HepG2 (cell line): ENCODE measurements around the gene MGAT5. TPM values are rescaled to one million over a fixed set of nuclear protein-coding genes. Genes with fewer than 3 reads are reported as not detected.
A peak's percentile ranks its signal among the peaks of the same experiment; 100 is the strongest.

Experiments
- ATAC-seq: fragments of 200-7000 bp; cut with Tn5 transposase; 3 replicates; pipeline ENCODE4 v1.9.1; 2020; ENCODE audit warnings: mild to moderate bottlenecking, moderate library complexity
- BruUV-seq: library from RNA; stranded (reverse); fragments of 400-500 nt; replicated peaks from 2 replicates; lab custom pipeline; 2021; lab: Mats Ljungman, UMichigan
- CTCF ChIA-PET: fragments of 300-600 bp; formaldehyde crosslinking; extraction: SDS; loops from one replicate; lab custom pipeline; 2021; ENCODE audit warnings: low total read pairs, inconsistent platforms, low intra/inter-chr PET ratio; lab: Yijun Ruan, JAX
- POLR2A ChIA-PET: fragments of 350-600 bp; sonication (Branson Sonifier 250); formaldehyde crosslinking; loops from one replicate; lab custom pipeline; 2020; ENCODE audit warnings: antibody characterized with exemption, inconsistent platforms; lab: Yijun Ruan, JAX
- DNase-seq: peaks from one replicate; pipeline ENCODE4 v3.0.0-alpha.2; 2015; ENCODE audit warnings: low spot score
- FAIRE-seq: peaks from 3 replicates; lab custom pipeline; 2011; peaks lifted over from hg19 to GRCh38; lab: Jason Lieb, UNC
- H2AFZ ChIP-seq: one replicate; pipeline ENCODE4 v1.6.1; 2011; ENCODE audit warnings: low read length, inconsistent platforms
- H3K27ac ChIP-seq: fragments of 300-600 bp; 3 replicates; pipeline ENCODE4 v1.8.0; 2011; ENCODE audit warnings: mixed run types, mild to moderate bottlenecking, mixed read lengths, low read length, inconsistent platforms; ENCODE audit not compliant: insufficient read depth; ENCODE audit errors: extremely low read length
- H3K27me3 ChIP-seq, 2 experiments: fragments of 200-600 bp in 1 of 2; 2 replicates in 1 of 2; 3 replicates in 1 of 2; pipeline versions ENCODE4 v1.6.0 to v1.8.0; 2011; ENCODE audit warnings: low read length in 2 of 2, mild to moderate bottlenecking in 2 of 2, moderate library complexity in 2 of 2, inconsistent platforms in 1 of 2; ENCODE audit not compliant: insufficient read depth in 2 of 2, control insufficient read depth in 1 of 2
- H3K36me3 ChIP-seq, 2 experiments: fragments of 200-600 bp in 1 of 2; replicated peaks in 1 of 2; 2 replicates in 1 of 2; 3 replicates in 1 of 2; pipeline versions ENCODE4 v1.5.1 to v1.8.0; 2011; ENCODE audit warnings: low read length in 2 of 2, inconsistent platforms in 1 of 2; ENCODE audit not compliant: insufficient read depth in 2 of 2, control insufficient read depth in 1 of 2
- H3K4me1 ChIP-seq: 2 replicates; pipeline ENCODE4 v1.5.1; 2012; ENCODE audit warnings: low read length, inconsistent platforms; ENCODE audit not compliant: insufficient read depth
- H3K4me2 ChIP-seq: 2 replicates; pipeline ENCODE4 v1.6.0; 2011; ENCODE audit warnings: low read depth, low read length, inconsistent platforms
- H3K4me3 ChIP-seq, 3 experiments: fragments of 200-600 bp in 1 of 3; sonication (generic), shearing (Covaris generic) in 1 of 3; replicated peaks in 1 of 3; 2 replicates each; pipeline ENCODE4 v1.5.1; 2011 to 2016; ENCODE audit warnings: low read length in 3 of 3, inconsistent platforms in 2 of 3, low read depth in 2 of 3, mild to moderate bottlenecking in 2 of 3, control low read depth in 1 of 3, mixed read lengths in 1 of 3; ENCODE audit not compliant: insufficient read depth in 1 of 3
- H3K79me2 ChIP-seq: one replicate; pipeline ENCODE4 v1.6.1; 2011; ENCODE audit warnings: low read length, inconsistent platforms; ENCODE audit not compliant: insufficient read depth
- H3K9ac ChIP-seq: 2 replicates; pipeline ENCODE4 v1.6.0; 2011; ENCODE audit warnings: mild to moderate bottlenecking, low read depth, low read length, inconsistent platforms; ENCODE audit not compliant: insufficient read depth
- H3K9me3 ChIP-seq: 2 replicates; pipeline ENCODE4 v1.5.1; 2012; ENCODE audit warnings: mild to moderate bottlenecking, low read length
- H4K20me1 ChIP-seq: 2 replicates; pipeline ENCODE4 v1.6.0; 2011; ENCODE audit warnings: inconsistent platforms, mild to moderate bottlenecking, low read length, moderate library complexity; ENCODE audit not compliant: insufficient read depth
- CEBPB ChIP-seq: IDR thresholded peaks from 2 replicates; pipeline ENCODE4 v1.6.1; 2011; ENCODE audit warnings: low read depth, low read length, improper control_type of control experiment, borderline replicate concordance
- IRF2 ChIP-seq: IDR thresholded peaks from 2 replicates; pipeline ENCODE4 v1.6.1; 2018; ENCODE audit warnings: missing genetic modification reagents, missing compliant biosample characterization
- ZFP1 ChIP-seq: IDR thresholded peaks from 2 replicates; pipeline ENCODE4 v1.6.1; 2016
- ZNF691 ChIP-seq: sonication (generic); formaldehyde crosslinking; IDR thresholded peaks from 2 replicates; pipeline ENCODE4 v1.4.0; 2020; ENCODE audit warnings: missing genetic modification reagents, low read depth, mild to moderate bottlenecking, borderline replicate concordance
- WGBS: methylation state at CpG from one replicate; pipeline ENCODE4 v1.1.6; 2017; ENCODE audit warnings: low lambda C conversion rate; 5-methylcytosine and 5-hydroxymethylcytosine counted together
- in situ Hi-C: cut with HindIII; loops from 2 replicates; pipeline ENCODE4 v1.10.0; 2017; ENCODE audit warnings: low pct_unique_long_range_greater_than_20kb; ENCODE audit not compliant: extremely low pct_ligation_motif_present
- intact Hi-C: fragments of 100-400 bp; cut with micrococcal nuclease; formaldehyde crosslinking; loops from one replicate; pipeline ENCODE4 v1.10.0; 2022; ENCODE audit not compliant: unreplicated experiment
- polyA plus RNA-seq, 8 experiments: library from polyadenylated mRNA; depleted of rRNA in 3 of 8; stranded (reverse) in 7 of 8; unstranded in 1 of 8; fragments of >200 nt; fragmentation: Illumina TruSeq in 4 of 8; extraction: Trizol in 4 of 8; gene quantifications; 2 replicates each; pipeline versions ENCODE4 v1.2.1 to v1.2.3, GENCODE V29; 2011 to 2016; ENCODE audit warnings: low read depth in 4 of 8, missing spikeins in 1 of 8, mixed read lengths in 1 of 8; ENCODE audit not compliant: insufficient read depth in 1 of 8
- total RNA-seq, 5 experiments: library from RNA; depleted of rRNA; stranded (reverse); fragments of >200 nt; fragmentation: Illumina TruSeq; extraction: Trizol; gene quantifications; 2 replicates each; pipeline ENCODE4 v1.2.3, GENCODE V29; 2016; ENCODE audit warnings: low read depth in 1 of 5
- TF ChIP-seq, protein P1 (sequence below): sonication (generic); formaldehyde crosslinking; IDR thresholded peaks from 2 replicates; pipeline ENCODE4 v1.5.0; 2020; ENCODE audit warnings: mild to moderate bottlenecking, missing genetic modification reagents, moderate library complexity
- TF ChIP-seq, protein P2 (sequence below): sonication (generic); formaldehyde crosslinking; IDR thresholded peaks from 2 replicates; pipeline ENCODE4 v1.9.0; 2022; ENCODE audit warnings: missing genetic modification reagents, mild to moderate bottlenecking, borderline replicate concordance

MGAT5 gene
- total and polyA plus RNA-seq, 2 of the 13 experiments (the other 11 are each of a cell fraction or from before 2014, with no cell fraction given) = 33.1 to 60.2 TPM

GRCh38 chr2:134500211-134500935, 246.5 kb downstream of the MGAT5 start:
- ATAC-seq (no peak), DNase-seq (no peak), FAIRE-seq (no peak)
- Histone ChIP-seq H2AFZ (no peak overlapping the region), H4K20me1 (no peaks in the 10 kb centered on the region), H3K79me2 (no peaks in the 10 kb centered on the region), H3K36me3 (no peaks in the 10 kb centered on the region), H3K27me3 (peaks cover 3 to 23% of the 10 kb centered on the region in 2 experiments), H3K4me1 (no peaks in the 10 kb centered on the region), H3K9me3 (no peaks in the 10 kb centered on the region), H3K4me3 (no peak overlapping the region), H3K27ac (no peak overlapping the region), H3K4me2 (no peak overlapping the region), H3K9ac (no peak overlapping the region)
- intact Hi-C loops = no loop called here
- ChIA-PET POLR2A (no interaction called here), CTCF (no interaction called here)
- in situ Hi-C loops = no loop called here
- BruUV-seq = no TSS peak
- TF ChIP-seq CEBPB = 0 out of 2 replicates have a peak, but pooled peaks have one; percentile 8
- TF ChIP-seq, protein P1, sequence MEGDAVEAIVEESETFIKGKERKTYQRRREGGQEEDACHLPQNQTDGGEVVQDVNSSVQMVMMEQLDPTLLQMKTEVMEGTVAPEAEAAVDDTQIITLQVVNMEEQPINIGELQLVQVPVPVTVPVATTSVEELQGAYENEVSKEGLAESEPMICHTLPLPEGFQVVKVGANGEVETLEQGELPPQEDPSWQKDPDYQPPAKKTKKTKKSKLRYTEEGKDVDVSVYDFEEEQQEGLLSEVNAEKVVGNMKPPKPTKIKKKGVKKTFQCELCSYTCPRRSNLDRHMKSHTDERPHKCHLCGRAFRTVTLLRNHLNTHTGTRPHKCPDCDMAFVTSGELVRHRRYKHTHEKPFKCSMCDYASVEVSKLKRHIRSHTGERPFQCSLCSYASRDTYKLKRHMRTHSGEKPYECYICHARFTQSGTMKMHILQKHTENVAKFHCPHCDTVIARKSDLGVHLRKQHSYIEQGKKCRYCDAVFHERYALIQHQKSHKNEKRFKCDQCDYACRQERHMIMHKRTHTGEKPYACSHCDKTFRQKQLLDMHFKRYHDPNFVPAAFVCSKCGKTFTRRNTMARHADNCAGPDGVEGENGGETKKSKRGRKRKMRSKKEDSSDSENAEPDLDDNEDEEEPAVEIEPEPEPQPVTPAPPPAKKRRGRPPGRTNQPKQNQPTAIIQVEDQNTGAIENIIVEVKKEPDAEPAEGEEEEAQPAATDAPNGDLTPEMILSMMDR (CRISPR knock-in tag) = no peak
- 15% methylated on average over 9 of the region's 9 CpGs for WGBS

DNA sequence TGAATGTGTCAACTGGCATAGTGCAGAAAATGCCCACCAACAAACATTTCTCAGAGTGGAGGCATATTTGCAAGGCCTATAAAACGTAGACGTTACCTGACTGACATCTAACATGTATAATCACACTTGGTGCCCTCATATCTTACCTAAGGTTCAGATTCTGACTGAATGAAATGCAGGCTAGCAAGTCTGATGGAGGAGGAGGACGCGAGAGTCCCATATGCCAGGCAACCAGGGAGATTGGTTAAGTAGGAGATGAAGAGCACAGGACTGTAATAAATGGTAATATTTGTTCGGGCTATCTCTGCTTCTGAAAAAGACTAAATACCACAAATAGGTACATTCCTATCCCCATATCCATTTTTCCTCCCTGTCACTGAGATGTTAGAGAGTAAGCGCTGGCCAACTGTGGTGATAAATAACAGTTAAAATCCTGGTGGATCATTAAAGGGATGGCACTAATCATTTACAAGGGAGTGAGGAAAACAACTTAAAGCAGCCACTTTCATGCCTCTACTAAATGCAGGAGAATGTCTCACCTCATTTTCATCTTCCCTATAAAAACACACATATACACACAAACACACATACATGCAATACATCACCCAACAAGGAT, 247.7 kb downstream of the MGAT5 start:
- intact Hi-C loops (no loop called here), in situ Hi-C loops (no loop called here)
- H3K4me3 ChIP-seq = no peak overlapping the region
- CTCF ChIA-PET = no interaction called here
- no peak overlapping the region for H3K9ac ChIP-seq
- H4K20me1 ChIP-seq = no peaks in the 10 kb centered on the region
- POLR2A ChIA-PET = no interaction called here
- no peaks in the 10 kb centered on the region for H3K9me3 ChIP-seq
- H3K27me3 ChIP-seq = peaks cover 3 to 27% of the 10 kb centered on the region in 2 experiments; a peak in 4 of 5 replicates
- no peak for FAIRE-seq
- no TSS peak for BruUV-seq
- no peaks in the 10 kb centered on the region for H3K4me1 ChIP-seq
- no peak overlapping the region for H3K4me2 ChIP-seq
- H2AFZ ChIP-seq = no peak overlapping the region
- 11% methylated on average over 6 of the region's 6 CpGs for WGBS
- TF ChIP-seq IRF2 (CRISPR knock-in tag) (no peak), ZFP1 (CRISPR knock-in tag) (no peak), ZNF691 (no peak)
- TF ChIP-seq, protein P2, sequence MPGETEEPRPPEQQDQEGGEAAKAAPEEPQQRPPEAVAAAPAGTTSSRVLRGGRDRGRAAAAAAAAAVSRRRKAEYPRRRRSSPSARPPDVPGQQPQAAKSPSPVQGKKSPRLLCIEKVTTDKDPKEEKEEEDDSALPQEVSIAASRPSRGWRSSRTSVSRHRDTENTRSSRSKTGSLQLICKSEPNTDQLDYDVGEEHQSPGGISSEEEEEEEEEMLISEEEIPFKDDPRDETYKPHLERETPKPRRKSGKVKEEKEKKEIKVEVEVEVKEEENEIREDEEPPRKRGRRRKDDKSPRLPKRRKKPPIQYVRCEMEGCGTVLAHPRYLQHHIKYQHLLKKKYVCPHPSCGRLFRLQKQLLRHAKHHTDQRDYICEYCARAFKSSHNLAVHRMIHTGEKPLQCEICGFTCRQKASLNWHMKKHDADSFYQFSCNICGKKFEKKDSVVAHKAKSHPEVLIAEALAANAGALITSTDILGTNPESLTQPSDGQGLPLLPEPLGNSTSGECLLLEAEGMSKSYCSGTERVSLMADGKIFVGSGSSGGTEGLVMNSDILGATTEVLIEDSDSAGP (CRISPR knock-in tag) = no peak
- H3K79me2 ChIP-seq = no peaks in the 10 kb centered on the region
- DNase-seq = no peak
- ATAC-seq = no peak
- H3K36me3 ChIP-seq = no peaks in the 10 kb centered on the region
- H3K27ac ChIP-seq = no peak overlapping the region
